Panc1 (cell line): Measurements from ENCODE around the gene SETD3. TPM values are rescaled to one million over a fixed set of nuclear protein-coding genes. Genes with fewer than 3 reads are reported as not detected.

Experiments
- ATAC-seq: fragments of 200-7000 bp; cut with Tn5 transposase; 2 replicates; pipeline ENCODE4 v1.9.1; 2020; ENCODE audit warnings: mild to moderate bottlenecking, moderate library complexity
- BruUV-seq: library from RNA; stranded (reverse); fragments of 400-500 nt; replicated peaks from 2 replicates; lab custom pipeline; 2021; lab: Mats Ljungman, UMichigan
- CTCF ChIA-PET: fragments of 300-600 bp; sonication (Branson Sonifier 250); formaldehyde crosslinking; loops from one replicate; lab custom pipeline; 2022; ENCODE audit warnings: antibody characterized with exemption; lab: Charles Lee
- POLR2A ChIA-PET: fragments of 300-600 bp; sonication (Branson Sonifier 250); formaldehyde crosslinking; loops from one replicate; lab custom pipeline; 2022; ENCODE audit warnings: antibody characterized with exemption; lab: Charles Lee
- DNase-seq: peaks from one replicate; pipeline ENCODE4 v3.0.0-alpha.2; 2010; ENCODE audit warnings: low read depth, low spot score
- H3K27ac ChIP-seq: 2 replicates; pipeline ENCODE4 v1.5.1; 2011; ENCODE audit warnings: mild to moderate bottlenecking, low read length, inconsistent platforms
- H3K27me3 ChIP-seq: fragments of 200-500 bp; sonication (Bioruptor generic); 2 replicates; pipeline ENCODE4 v1.6.0; 2014; ENCODE audit warnings: low read length, inconsistent platforms; ENCODE audit not compliant: control insufficient read depth, insufficient read depth
- H3K36me3 ChIP-seq: fragments of 200-500 bp; sonication (Bioruptor generic); 2 replicates; pipeline ENCODE4 v1.5.1; 2014; ENCODE audit warnings: inconsistent platforms, mild to moderate bottlenecking, low read length, moderate library complexity; ENCODE audit not compliant: control insufficient read depth, insufficient read depth
- H3K4me1 ChIP-seq: 2 replicates; pipeline ENCODE4 v1.5.1; 2011; ENCODE audit warnings: inconsistent platforms, mild to moderate bottlenecking, low read length, moderate library complexity; ENCODE audit not compliant: control insufficient read depth, insufficient read depth
- H3K4me3 ChIP-seq, 2 experiments: 2 replicates each; pipeline ENCODE4 v1.5.1; 2011 to 2012; ENCODE audit warnings: low read depth in 2 of 2, low read length in 2 of 2, mild to moderate bottlenecking in 2 of 2, inconsistent platforms in 1 of 2, moderate library complexity in 1 of 2
- H3K9me3 ChIP-seq: fragments of 200-500 bp; sonication (Bioruptor generic); 2 replicates; pipeline ENCODE4 v1.5.1; 2014; ENCODE audit warnings: low read depth, mild to moderate bottlenecking, inconsistent platforms, low read length, moderate library complexity; ENCODE audit not compliant: control insufficient read depth, insufficient read depth
- POLR2AphosphoS5 ChIP-seq: IDR thresholded peaks from 2 replicates; pipeline ENCODE4 v1.6.1; 2012; ENCODE audit warnings: mild to moderate bottlenecking, low read depth, low read length, moderate library complexity
- REST ChIP-seq, 2 experiments: IDR thresholded peaks; 2 replicates each; pipeline ENCODE4 v1.6.1; 2011 to 2012; ENCODE audit warnings: low read depth in 2 of 2, control low read depth in 1 of 2, low read length in 1 of 2, mild to moderate bottlenecking in 1 of 2, moderate library complexity in 1 of 2; ENCODE audit not compliant: insufficient read depth in 1 of 2
- SIN3A ChIP-seq: IDR thresholded peaks from 2 replicates; pipeline ENCODE4 v1.6.1; 2012; ENCODE audit warnings: low read depth, mild to moderate bottlenecking, low read length, moderate library complexity, borderline replicate concordance; ENCODE audit not compliant: insufficient read depth
- TCF7L2 ChIP-seq: IDR thresholded peaks from 2 replicates; pipeline ENCODE4 v1.6.1; 2011; ENCODE audit warnings: mild to moderate bottlenecking, low read depth, low read length, inconsistent platforms
- in situ Hi-C: cut with HindIII; loops from 2 replicates; pipeline ENCODE4 v1.10.0; 2016; ENCODE audit warnings: low sequenced_read_pairs, low pct_unique_long_range_greater_than_20kb
- intact Hi-C: fragments of 100-400 bp; cut with micrococcal nuclease; formaldehyde crosslinking; loops from one replicate; pipeline ENCODE4 v1.10.0; 2022; ENCODE audit not compliant: unreplicated experiment
- total RNA-seq: library from RNA; stranded (reverse); gene quantifications from one replicate; pipeline ENCODE4 v1.2.1, GENCODE V29; 2021; ENCODE audit not compliant: unreplicated experiment
- TF ChIP-seq, protein P1 (sequence below): fragments of 450-650 bp; IDR thresholded peaks from 2 replicates; pipeline ENCODE4 v1.5.1; 2017; ENCODE audit warnings: mild to moderate bottlenecking

Gene SETD3
- total RNA-seq, 1 experiment from 2014 or later: 51.1 TPM

GRCh38 chr14:99497341-99497740, 16.7 kb upstream of the SETD3 start:
- no peaks in the 10 kb centered on the region for H3K27me3 ChIP-seq
- ATAC-seq (no peak), DNase-seq (no peak)
- no peak overlapping the region for H3K4me3 ChIP-seq
- CTCF ChIA-PET: no interaction called here
- BruUV-seq: no TSS peak
- TF ChIP-seq, protein P1, sequence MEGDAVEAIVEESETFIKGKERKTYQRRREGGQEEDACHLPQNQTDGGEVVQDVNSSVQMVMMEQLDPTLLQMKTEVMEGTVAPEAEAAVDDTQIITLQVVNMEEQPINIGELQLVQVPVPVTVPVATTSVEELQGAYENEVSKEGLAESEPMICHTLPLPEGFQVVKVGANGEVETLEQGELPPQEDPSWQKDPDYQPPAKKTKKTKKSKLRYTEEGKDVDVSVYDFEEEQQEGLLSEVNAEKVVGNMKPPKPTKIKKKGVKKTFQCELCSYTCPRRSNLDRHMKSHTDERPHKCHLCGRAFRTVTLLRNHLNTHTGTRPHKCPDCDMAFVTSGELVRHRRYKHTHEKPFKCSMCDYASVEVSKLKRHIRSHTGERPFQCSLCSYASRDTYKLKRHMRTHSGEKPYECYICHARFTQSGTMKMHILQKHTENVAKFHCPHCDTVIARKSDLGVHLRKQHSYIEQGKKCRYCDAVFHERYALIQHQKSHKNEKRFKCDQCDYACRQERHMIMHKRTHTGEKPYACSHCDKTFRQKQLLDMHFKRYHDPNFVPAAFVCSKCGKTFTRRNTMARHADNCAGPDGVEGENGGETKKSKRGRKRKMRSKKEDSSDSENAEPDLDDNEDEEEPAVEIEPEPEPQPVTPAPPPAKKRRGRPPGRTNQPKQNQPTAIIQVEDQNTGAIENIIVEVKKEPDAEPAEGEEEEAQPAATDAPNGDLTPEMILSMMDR: no peak
- TF ChIP-seq SIN3A: no peak
- TF ChIP-seq POLR2AphosphoS5: no peak
- no peak for TF ChIP-seq REST (IDR thresholded peaks at IDR 0.05; ENCODE audit: insufficient read depth in 1 of 2, low read depth in 2 of 2, low read length in 1 of 2)
- no peak for TF ChIP-seq TCF7L2
- H3K4me1 ChIP-seq: no peaks in the 10 kb centered on the region
- POLR2A ChIA-PET: no interaction called here
- intact Hi-C loops (no loop called here), in situ Hi-C loops (no loop called here)
- H3K27ac ChIP-seq: no peak overlapping the region
- no peaks in the 10 kb centered on the region for H3K9me3 ChIP-seq
- H3K36me3 ChIP-seq: peaks cover 23% of the 10 kb centered on the region

GRCh38 chr14:99484106-99484505, 3.4 kb upstream of the SETD3 start:
- Histone ChIP-seq H3K9me3 (no peaks in the 10 kb centered on the region), H3K4me1 (peaks cover 25% of the 10 kb centered on the region), H3K36me3 (peaks cover 5% of the 10 kb centered on the region; the same call in 1 of the 2 replicates), H3K27ac (no peak overlapping the region), H3K27me3 (no peaks in the 10 kb centered on the region), H3K4me3 (no peak overlapping the region)
- ATAC-seq (no peak), DNase-seq (no peak)
- intact Hi-C loops: no loop called here
- BruUV-seq: no TSS peak
- POLR2A ChIA-PET: no interaction called here
- TF ChIP-seq REST (IDR thresholded peaks at IDR 0.05; ENCODE audit: insufficient read depth in 1 of 2, low read depth in 2 of 2, low read length in 1 of 2): no peak
- no peak for TF ChIP-seq SIN3A
- TF ChIP-seq TCF7L2: no peak
- no peak for TF ChIP-seq POLR2AphosphoS5
- TF ChIP-seq, protein P1: no peak
- CTCF ChIA-PET: no interaction called here
- in situ Hi-C loops: no loop called here
